ENCODE data around the gene SCD. TPM values are rescaled to one million over a fixed set of nuclear protein-coding genes. Genes with fewer than 3 reads are reported as not detected.

The SCD gene
- total RNA-seq, 1 experiment from 2014 or later, result 652 TPM

DNA sequence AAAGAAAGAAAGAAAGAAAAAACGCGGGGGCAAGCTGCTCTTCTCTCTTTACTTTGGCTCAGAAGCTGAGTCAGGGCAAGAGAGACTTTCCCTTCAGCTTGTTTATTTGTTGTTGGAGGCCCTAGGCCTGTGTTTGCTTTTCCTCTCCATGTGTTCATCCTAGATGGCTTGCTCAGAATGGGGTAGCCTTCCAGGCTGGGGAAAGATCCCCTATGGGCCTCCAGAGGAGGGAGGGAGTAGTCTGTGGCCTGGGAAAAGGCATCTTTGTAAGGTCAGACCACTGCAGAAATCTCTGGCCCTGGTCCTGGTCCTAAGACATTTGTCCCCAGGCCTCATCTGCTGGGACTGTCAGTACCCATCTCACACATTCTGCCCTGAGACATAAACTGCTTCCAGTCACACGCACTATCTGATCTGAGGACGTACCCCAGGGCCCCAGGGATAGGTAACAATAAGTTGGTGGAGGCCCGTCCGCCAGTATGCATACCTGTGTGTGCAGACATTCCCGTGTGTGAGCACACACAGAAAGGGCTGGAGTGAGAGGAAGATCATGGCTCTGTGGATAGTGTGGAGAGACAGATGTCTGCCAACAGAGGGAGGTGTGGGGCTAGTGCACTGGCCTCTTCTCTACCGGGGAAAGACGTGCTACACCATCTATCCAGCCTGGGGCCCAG, 4.9 kb upstream of the SCD start:
- Histone ChIP-seq H3K4me1 (ENCODE audit: control insufficient read depth in 1 of 2, insufficient read depth in 2 of 2, low read length in 2 of 2) (peaks cover 17 to 32% of the 10 kb centered on the region in 2 experiments), H3K4me3 (replicated peaks in 1 of 2; ENCODE audit: low read depth in 1 of 2, low read length in 2 of 2) (no peak overlapping the region), H3K9me3 (ENCODE audit: control insufficient read depth in 1 of 2, insufficient read depth in 1 of 2, low read depth in 1 of 2, low read length in 2 of 2) (no peaks in the 10 kb centered on the region), H3K79me2 (ENCODE audit: insufficient read depth, low read length) (peaks cover 1% of the 10 kb centered on the region; the same call in 1 of the 2 replicates), H3K9ac (ENCODE audit: low read length) (no peak overlapping the region), H2AFZ (ENCODE audit: low read depth, low read length, poor library complexity, severe bottlenecking) (peak overlapping the region; percentile 97), H3K27ac (ENCODE audit: low read depth, low read length) (peak overlapping the region; percentile 30; the same call in 1 of the 2 replicates), H4K20me1 (ENCODE audit: insufficient read depth) (no peaks in the 10 kb centered on the region), H3K27me3 (ENCODE audit: insufficient read depth, low read length) (no peaks in the 10 kb centered on the region), H3K4me2 (ENCODE audit: low read length) (peak overlapping the region; percentile 40), H3K9me2 (ENCODE audit: insufficient read depth) (no peaks in the 10 kb centered on the region), H3K36me3 (ENCODE audit: control insufficient read depth in 1 of 2, insufficient read depth in 2 of 2, low read length in 2 of 2) (no peaks in the 10 kb centered on the region)
- TF ChIP-seq CTCF (IDR thresholded peaks at IDR 0.05 in 2 of 3, conservative IDR thresholded peaks at IDR 0.05 in 1 of 3; ENCODE audit: borderline replicate concordance in 1 of 3, insufficient read depth in 1 of 3, low read depth in 2 of 3, low read length in 2 of 3) (peak in 2 of 3 experiments; percentile 89 to 92; a peak in 4 of 6 replicates), ELF1 (IDR thresholded peaks at IDR 0.05; ENCODE audit: borderline replicate concordance, low read depth) (no peak), CBX3 (IDR thresholded peaks at IDR 0.05; ENCODE audit: low read depth) (no peak), CEBPB (IDR thresholded peaks at IDR 0.05; ENCODE audit: low read depth) (no peak), FOSL1 (IDR thresholded peaks at IDR 0.05; ENCODE audit: low read depth) (no peak), ZBTB33 (IDR thresholded peaks at IDR 0.05; ENCODE audit: extremely low read depth, insufficient replicate concordance, low read length) (no peak), JUND (IDR thresholded peaks at IDR 0.05) (no peak), SRF (IDR thresholded peaks at IDR 0.05; ENCODE audit: low read depth) (no peak), ZFX (IDR thresholded peaks at IDR 0.05) (0 out of 2 replicates have a peak, but pooled peaks have one; percentile 45), SIN3A (IDR thresholded peaks at IDR 0.05; ENCODE audit: low read depth) (no peak), EZH2 (IDR thresholded peaks at IDR 0.05) (no peak), YY1 (IDR thresholded peaks at IDR 0.05; ENCODE audit: extremely low read depth, insufficient replicate concordance, low read depth, low read length) (peak; percentile 73), POLR2AphosphoS5 (IDR thresholded peaks at IDR 0.05; ENCODE audit: low read depth, low read length) (peak; percentile 45; the same call in 1 of the 2 replicates)
- ATAC-seq (peak; percentile 64), DNase-seq (ENCODE audit: low read depth, low spot score) (peak; percentile 64)
- POLR2A ChIA-PET, result interaction anchor here (0.9 to 2.9 kb wide), 4 partner anchors 29 to 177 kb away, joined by 3 to 16 read pairs (median 7); no protein-coding TSS in a partner anchor
- CTCF ChIA-PET, result interaction anchor here (0.9 to 4.1 kb wide), 13 partner anchors 10 to 536 kb away, joined by 3 to 27 read pairs (median 8); no protein-coding TSS in a partner anchor
- intact Hi-C loops (cut with micrococcal nuclease), result loop anchor here (1.0 to 10.0 kb wide), 4 partner anchors 31 to 673 kb away; no protein-coding TSS in a partner anchor
- no TSS peak for BruUV-seq (replicated peaks)
- RAD21 ChIA-PET (ENCODE audit: low non-redundant PET in 1 of 2, low total read pairs in 2 of 2, uncharacterized antibody in 2 of 2, unreplicated experiment in 2 of 2), result interaction anchor here (0.8 to 1.5 kb wide), 5 partner anchors 28 to 177 kb away, joined by 3 to 8 read pairs (median 4); no protein-coding TSS in a partner anchor
